ENCODE results near the gene RCVRN.

DNA sequence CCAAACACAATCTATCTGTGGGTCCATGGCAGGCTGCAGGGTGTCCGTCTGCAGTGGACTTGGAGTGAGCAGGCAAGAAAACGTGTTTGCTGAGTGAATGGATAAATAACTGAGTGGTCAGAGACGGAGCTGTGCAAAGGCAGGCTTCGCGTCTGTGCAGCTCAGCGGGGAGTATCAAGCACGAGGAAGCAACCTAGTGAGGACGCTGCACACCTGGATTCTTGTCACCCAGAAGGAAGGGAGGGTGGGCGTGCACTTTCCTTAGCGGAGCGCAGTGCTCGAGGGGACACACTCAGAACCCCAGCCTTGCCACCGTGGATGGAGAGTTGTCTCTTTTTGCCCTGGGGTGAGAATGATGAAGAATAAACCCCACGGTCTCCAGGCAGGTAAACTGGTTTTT, 1.5 kb upstream of the RCVRN start:
- TF ChIP-seq, protein P1, sequence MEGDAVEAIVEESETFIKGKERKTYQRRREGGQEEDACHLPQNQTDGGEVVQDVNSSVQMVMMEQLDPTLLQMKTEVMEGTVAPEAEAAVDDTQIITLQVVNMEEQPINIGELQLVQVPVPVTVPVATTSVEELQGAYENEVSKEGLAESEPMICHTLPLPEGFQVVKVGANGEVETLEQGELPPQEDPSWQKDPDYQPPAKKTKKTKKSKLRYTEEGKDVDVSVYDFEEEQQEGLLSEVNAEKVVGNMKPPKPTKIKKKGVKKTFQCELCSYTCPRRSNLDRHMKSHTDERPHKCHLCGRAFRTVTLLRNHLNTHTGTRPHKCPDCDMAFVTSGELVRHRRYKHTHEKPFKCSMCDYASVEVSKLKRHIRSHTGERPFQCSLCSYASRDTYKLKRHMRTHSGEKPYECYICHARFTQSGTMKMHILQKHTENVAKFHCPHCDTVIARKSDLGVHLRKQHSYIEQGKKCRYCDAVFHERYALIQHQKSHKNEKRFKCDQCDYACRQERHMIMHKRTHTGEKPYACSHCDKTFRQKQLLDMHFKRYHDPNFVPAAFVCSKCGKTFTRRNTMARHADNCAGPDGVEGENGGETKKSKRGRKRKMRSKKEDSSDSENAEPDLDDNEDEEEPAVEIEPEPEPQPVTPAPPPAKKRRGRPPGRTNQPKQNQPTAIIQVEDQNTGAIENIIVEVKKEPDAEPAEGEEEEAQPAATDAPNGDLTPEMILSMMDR (IDR thresholded peaks at IDR 0.05; ENCODE audit: insufficient read depth, low read length, poor library complexity, severe bottlenecking), result no peak
- TF ChIP-seq EZH2phosphoT487 (conservative IDR thresholded peaks at IDR 0.05; ENCODE audit: low read length), result no peak
